ENCODE measurements around the gene MGAT5B. TPM values are rescaled to one million over a fixed set of nuclear protein-coding genes. Genes with fewer than 3 reads are reported as not detected.
"Not testable (repeated sequence)": the region's sequence is repeated elsewhere in the genome, so short reads cannot be mapped to it uniquely, and the experiment has no call there.

MGAT5B gene
- total and polyA plus RNA-seq, 10 of the 15 experiments (the other 5 are each of a cell fraction or from before 2014, with no cell fraction given), result 0.13 TPM; not detected in 9

DNA sequence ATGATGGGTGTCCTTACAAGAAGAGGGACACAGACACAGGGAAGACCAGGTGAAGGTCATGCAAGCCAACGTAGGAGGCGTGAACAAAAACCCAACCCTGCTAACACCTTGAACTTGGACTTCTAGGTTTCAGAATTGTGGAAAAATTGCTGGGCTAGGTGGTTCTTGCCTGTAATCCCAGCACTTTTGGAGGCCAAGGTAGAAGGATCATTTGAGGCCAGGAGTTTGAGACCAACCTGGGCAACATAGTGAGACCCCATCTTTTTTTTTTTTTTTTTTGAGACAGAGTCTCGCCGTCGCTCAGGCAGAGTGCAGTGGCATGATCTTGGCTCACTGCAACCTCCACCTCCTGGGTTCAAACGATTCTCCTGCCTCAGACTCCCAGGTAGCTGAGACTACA, 25.1 kb upstream of the MGAT5B start:
- H3K4me3 ChIP-seq; H4K20me1 ChIP-seq (ENCODE audit: control insufficient read depth, insufficient read depth); ATAC-seq; FAIRE-seq; H3K27ac ChIP-seq (ENCODE audit: control insufficient read depth, insufficient read depth); POLR2A ChIA-PET; H3K9me3 ChIP-seq (replicated peaks; ENCODE audit: control insufficient read depth, insufficient read depth, low read length); H3K4me1 ChIP-seq (ENCODE audit: control insufficient read depth, insufficient read depth, low read length); SMC1A ChIA-PET (ENCODE audit: uncharacterized antibody, unreplicated experiment); H3K27me3 ChIP-seq (replicated peaks in 1 of 2; ENCODE audit: control insufficient read depth in 2 of 2, insufficient read depth in 2 of 2, low read length in 1 of 2); H2AFZ ChIP-seq (ENCODE audit: control insufficient read depth, low read depth, low read length); H3K9ac ChIP-seq (ENCODE audit: control insufficient read depth, insufficient read depth, low read length); intact Hi-C loops (cut with micrococcal nuclease; ENCODE audit: unreplicated experiment); in situ Hi-C loops (cut with MboI); DNase-seq (ENCODE audit: low read depth, low spot score); RAD21 ChIA-PET (ENCODE audit: unreplicated experiment); H3K4me2 ChIP-seq (ENCODE audit: control insufficient read depth, insufficient read depth); H3K79me2 ChIP-seq (ENCODE audit: control insufficient read depth, insufficient read depth, low read length); BruUV-seq (replicated peaks); H3K36me3 ChIP-seq (ENCODE audit: control insufficient read depth in 2 of 2, insufficient read depth in 2 of 2, low read length in 1 of 2): not testable (repeated sequence)
- CTCF ChIA-PET, result interaction anchor here (1.4 to 1.8 kb wide), 2 partner anchors 9 to 115 kb away, joined by 5 to 7 read pairs; no protein-coding TSS in a partner anchor
- WGBS (ENCODE audit: insufficient coverage, insufficient replicate concordance, low lambda C conversion rate, missing lambda C conversion rate), result 81% methylated on average over 6 of the region's 6 CpGs

DNA sequence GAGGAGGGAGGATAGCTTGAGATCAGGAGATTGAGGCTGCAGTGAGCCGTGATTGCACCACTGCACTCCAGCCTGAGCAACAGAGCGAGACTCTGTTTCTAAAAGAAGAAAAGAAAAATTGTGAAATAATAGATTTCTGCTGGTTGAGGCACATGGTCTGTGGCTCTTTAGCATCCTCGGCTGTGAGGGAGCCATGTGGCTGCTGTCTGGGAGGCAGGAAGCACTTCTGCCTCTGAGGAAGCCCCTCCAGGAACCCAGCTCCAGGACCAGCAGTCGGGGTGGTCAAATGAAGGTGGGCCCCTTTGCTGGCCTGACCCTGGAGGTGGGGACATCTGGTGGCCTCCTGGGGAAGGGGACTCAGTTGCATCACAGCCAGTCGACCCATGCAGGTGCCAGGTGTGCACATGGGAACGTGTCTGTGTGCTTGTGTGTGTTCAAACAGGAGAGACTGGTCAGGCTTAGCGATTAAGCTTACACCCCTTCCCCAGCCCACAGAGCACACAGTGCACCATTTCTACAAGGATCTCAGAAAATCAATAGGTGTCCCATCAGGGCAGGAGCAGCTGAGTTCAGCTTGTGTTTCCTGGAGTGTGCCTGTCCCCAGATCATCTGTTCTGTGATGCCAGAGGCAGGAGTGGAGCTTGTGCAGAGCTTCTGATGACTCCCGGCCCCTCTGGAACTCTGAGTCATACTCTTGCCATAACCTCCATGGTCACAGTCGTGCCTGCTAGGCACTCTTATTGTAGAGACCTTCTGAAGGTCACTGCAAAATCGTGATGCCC, 24.3 kb upstream of the MGAT5B start:
- ATAC-seq (no peak), FAIRE-seq (no peak), DNase-seq (ENCODE audit: low read depth, low spot score) (no peak)
- H3K4me2 ChIP-seq (ENCODE audit: control insufficient read depth, insufficient read depth), result no peak overlapping the region
- H3K9ac ChIP-seq (ENCODE audit: control insufficient read depth, insufficient read depth, low read length), result no peak overlapping the region
- ChIA-PET CTCF (interaction anchor here (1.4 kb wide), 1 partner anchor 9 kb away, joined by 5 read pairs; no protein-coding TSS in a partner anchor), SMC1A (ENCODE audit: uncharacterized antibody, unreplicated experiment) (no interaction called here), RAD21 (ENCODE audit: unreplicated experiment) (no interaction called here), POLR2A (no interaction called here)
- no peak overlapping the region for H2AFZ ChIP-seq (ENCODE audit: control insufficient read depth, low read depth, low read length)
- no peaks in the 10 kb centered on the region for H3K9me3 ChIP-seq (replicated peaks; ENCODE audit: control insufficient read depth, insufficient read depth, low read length)
- intact Hi-C loops (cut with micrococcal nuclease; ENCODE audit: unreplicated experiment), result no loop called here
- peaks cover 4 to 9% of the 10 kb centered on the region in 2 experiments for H3K27me3 ChIP-seq (replicated peaks in 1 of 2; ENCODE audit: control insufficient read depth in 2 of 2, insufficient read depth in 2 of 2, low read length in 1 of 2)
- in situ Hi-C loops (cut with MboI), result no loop called here
- no peaks in the 10 kb centered on the region for H3K4me1 ChIP-seq (ENCODE audit: control insufficient read depth, insufficient read depth, low read length)
- 5% methylated on average over 10 of the region's 10 CpGs for WGBS (ENCODE audit: insufficient coverage, insufficient replicate concordance, low lambda C conversion rate, missing lambda C conversion rate)
- no peak overlapping the region for H3K4me3 ChIP-seq
- BruUV-seq (replicated peaks), result no TSS peak
- H3K79me2 ChIP-seq (ENCODE audit: control insufficient read depth, insufficient read depth, low read length), result no peaks in the 10 kb centered on the region
- H3K36me3 ChIP-seq (ENCODE audit: control insufficient read depth in 2 of 2, insufficient read depth in 2 of 2, low read length in 1 of 2), result no peaks in the 10 kb centered on the region
- H4K20me1 ChIP-seq (ENCODE audit: control insufficient read depth, insufficient read depth), result no peaks in the 10 kb centered on the region
- no peak overlapping the region for H3K27ac ChIP-seq (ENCODE audit: control insufficient read depth, insufficient read depth)
- TF ChIP-seq, protein P1, sequence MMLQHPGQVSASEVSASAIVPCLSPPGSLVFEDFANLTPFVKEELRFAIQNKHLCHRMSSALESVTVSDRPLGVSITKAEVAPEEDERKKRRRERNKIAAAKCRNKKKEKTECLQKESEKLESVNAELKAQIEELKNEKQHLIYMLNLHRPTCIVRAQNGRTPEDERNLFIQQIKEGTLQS (IDR thresholded peaks at IDR 0.05; ENCODE audit: borderline replicate concordance, extremely low read depth, low read depth, low read length), result no peak
- TF ChIP-seq ZNF24 (IDR thresholded peaks at IDR 0.05) (no peak), MYC (IDR thresholded peaks at IDR 0.05; ENCODE audit: insufficient read depth, insufficient read length, insufficient replicate concordance, low read length, severe bottlenecking) (no peak), RELA (IDR thresholded peaks at IDR 0.05; ENCODE audit: borderline replicate concordance, partially characterized antibody) (no peak), STAT1 (conservative IDR thresholded peaks at IDR 0.05) (no peak), TCF3 (IDR thresholded peaks at IDR 0.05; ENCODE audit: borderline replicate concordance, insufficient read depth, low read depth, low read length) (no peak), SP1 (IDR thresholded peaks at IDR 0.05; ENCODE audit: low read depth, low read length) (no peak), KDM1A (IDR thresholded peaks at IDR 0.05; ENCODE audit: borderline replicate concordance) (no peak), SPI1 (IDR thresholded peaks at IDR 0.05; ENCODE audit: borderline replicate concordance, insufficient read depth, low read depth, low read length) (no peak), CBX3 (IDR thresholded peaks at IDR 0.05; ENCODE audit: borderline replicate concordance, low read depth) (no peak), JUND (IDR thresholded peaks at IDR 0.05; ENCODE audit: low read depth, low read length) (no peak)
- TF ChIP-seq, protein P2, sequence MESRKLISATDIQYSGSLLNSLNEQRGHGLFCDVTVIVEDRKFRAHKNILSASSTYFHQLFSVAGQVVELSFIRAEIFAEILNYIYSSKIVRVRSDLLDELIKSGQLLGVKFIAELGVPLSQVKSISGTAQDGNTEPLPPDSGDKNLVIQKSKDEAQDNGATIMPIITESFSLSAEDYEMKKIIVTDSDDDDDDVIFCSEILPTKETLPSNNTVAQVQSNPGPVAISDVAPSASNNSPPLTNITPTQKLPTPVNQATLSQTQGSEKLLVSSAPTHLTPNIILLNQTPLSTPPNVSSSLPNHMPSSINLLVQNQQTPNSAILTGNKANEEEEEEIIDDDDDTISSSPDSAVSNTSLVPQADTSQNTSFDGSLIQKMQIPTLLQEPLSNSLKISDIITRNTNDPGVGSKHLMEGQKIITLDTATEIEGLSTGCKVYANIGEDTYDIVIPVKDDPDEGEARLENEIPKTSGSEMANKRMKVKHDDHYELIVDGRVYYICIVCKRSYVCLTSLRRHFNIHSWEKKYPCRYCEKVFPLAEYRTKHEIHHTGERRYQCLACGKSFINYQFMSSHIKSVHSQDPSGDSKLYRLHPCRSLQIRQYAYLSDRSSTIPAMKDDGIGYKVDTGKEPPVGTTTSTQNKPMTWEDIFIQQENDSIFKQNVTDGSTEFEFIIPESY (IDR thresholded peaks at IDR 0.05), result no peak
- TF ChIP-seq, protein P3, sequence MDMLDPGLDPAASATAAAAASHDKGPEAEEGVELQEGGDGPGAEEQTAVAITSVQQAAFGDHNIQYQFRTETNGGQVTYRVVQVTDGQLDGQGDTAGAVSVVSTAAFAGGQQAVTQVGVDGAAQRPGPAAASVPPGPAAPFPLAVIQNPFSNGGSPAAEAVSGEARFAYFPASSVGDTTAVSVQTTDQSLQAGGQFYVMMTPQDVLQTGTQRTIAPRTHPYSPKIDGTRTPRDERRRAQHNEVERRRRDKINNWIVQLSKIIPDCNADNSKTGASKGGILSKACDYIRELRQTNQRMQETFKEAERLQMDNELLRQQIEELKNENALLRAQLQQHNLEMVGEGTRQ (IDR thresholded peaks at IDR 0.05; ENCODE audit: borderline replicate concordance, low read depth, low read length), result no peak
